Neural cell (in vitro differentiated cells): ENCODE data around the gene NPTXR. TPM values are rescaled to one million over a fixed set of nuclear protein-coding genes. Genes with fewer than 3 reads are reported as not detected.

ENCODE experiments used
- H2AFZ ChIP-seq: fragments of 200-600, 300-800 bp; sonication (generic), shearing (Covaris generic); 2 replicates; pipeline ENCODE4 v1.6.0; 2014; ENCODE audit warnings: low read depth, mild to moderate bottlenecking, antibody characterized with exemption, low read length, moderate library complexity
- H3F3A ChIP-seq: fragments of 200-600 bp; shearing (Covaris generic); 2 replicates; pipeline ENCODE4 v1.6.1; 2016; ENCODE audit warnings: mild to moderate bottlenecking, moderate library complexity, mixed read lengths, antibody characterized with exemption, low read length; ENCODE audit not compliant: insufficient read depth, poor library complexity, severe bottlenecking
- H3K27ac ChIP-seq: fragments of 200-600, 300-800 bp; sonication (generic), shearing (Covaris generic); 2 replicates; pipeline ENCODE4 v1.5.1; 2014; ENCODE audit warnings: mild to moderate bottlenecking, low read length, moderate library complexity
- H3K27me3 ChIP-seq: fragments of 300-800, 200-600 bp; sonication (generic), shearing (Covaris generic); 2 replicates; pipeline ENCODE4 v1.6.0; 2014; ENCODE audit warnings: mild to moderate bottlenecking, low read depth, low read length, moderate library complexity; ENCODE audit not compliant: insufficient read depth
- H3K36me3 ChIP-seq: fragments of 300-800, 200-600 bp; sonication (generic), shearing (Covaris generic); 2 replicates; pipeline ENCODE4 v1.5.1; 2014; ENCODE audit warnings: mild to moderate bottlenecking, antibody characterized with exemption, low read length, moderate library complexity; ENCODE audit not compliant: insufficient read depth
- H3K4me2 ChIP-seq: fragments of 300-800, 200-600 bp; sonication (generic), shearing (Covaris generic); 2 replicates; pipeline ENCODE4 v1.6.0; 2014; ENCODE audit warnings: mild to moderate bottlenecking, low read length
- H3K4me3 ChIP-seq: fragments of 300-800, 200-600 bp; sonication (generic), shearing (Covaris generic); 2 replicates; pipeline ENCODE4 v1.5.1; 2014; ENCODE audit warnings: mild to moderate bottlenecking, low read length, moderate library complexity
- H3K79me2 ChIP-seq: fragments of 200-600 bp; shearing (Covaris generic); replicated peaks from 2 replicates; pipeline ENCODE4 v1.6.0; 2014; ENCODE audit warnings: mild to moderate bottlenecking, low read length, moderate library complexity; ENCODE audit not compliant: insufficient read depth
- H3K9ac ChIP-seq: fragments of 300-800, 200-600 bp; sonication (generic), shearing (Covaris generic); 2 replicates; pipeline ENCODE4 v1.6.1; 2016; ENCODE audit warnings: mild to moderate bottlenecking, low read length, mixed read lengths
- H3K9me2 ChIP-seq: fragments of 200-600 bp; shearing (Covaris generic); 2 replicates; pipeline ENCODE4 v1.6.1; 2016; ENCODE audit warnings: mild to moderate bottlenecking, low read length, mixed read lengths; ENCODE audit not compliant: insufficient read depth
- H3K9me3 ChIP-seq: fragments of 200-600, 300-800 bp; sonication (generic), shearing (Covaris generic); 2 replicates; pipeline ENCODE4 v1.6.1; 2016; ENCODE audit warnings: mild to moderate bottlenecking, mixed run types, low read length, moderate library complexity, mixed read lengths
- H4K20me1 ChIP-seq: fragments of 200-600 bp; shearing (Covaris generic); 2 replicates; pipeline ENCODE4 v1.6.1; 2016; ENCODE audit warnings: mild to moderate bottlenecking, mixed run types; ENCODE audit not compliant: insufficient read depth
- EP300 ChIP-seq: fragments of 450-650 bp; conservative IDR thresholded peaks from 2 replicates; pipeline ENCODE4 v1.6.1; 2014; ENCODE audit warnings: antibody characterized with exemption, mild to moderate bottlenecking, moderate library complexity; ENCODE audit not compliant: poor library complexity, severe bottlenecking
- EZH2 ChIP-seq: fragments of 200-600, 300-800 bp; shearing (Covaris generic), sonication (generic); IDR thresholded peaks from 2 replicates; pipeline ENCODE4 v1.6.1; 2014; ENCODE audit warnings: antibody characterized with exemption, low read length, borderline replicate concordance, mild to moderate bottlenecking; ENCODE audit not compliant: insufficient read depth, poor library complexity, severe bottlenecking
- MXI1 ChIP-seq: fragments of 450-650 bp; conservative IDR thresholded peaks from 2 replicates; pipeline ENCODE4 v1.6.1; 2014; ENCODE audit warnings: antibody characterized with exemption, mild to moderate bottlenecking; ENCODE audit not compliant: poor library complexity, severe bottlenecking
- POLR2AphosphoS5 ChIP-seq: IDR thresholded peaks from 2 replicates; pipeline ENCODE4 v1.6.1; 2012
- RAD21 ChIP-seq: fragments of 450-650 bp; conservative IDR thresholded peaks from 2 replicates; pipeline ENCODE4 v1.6.1; 2014; ENCODE audit warnings: antibody characterized with exemption, mild to moderate bottlenecking, moderate library complexity
- SMC3 ChIP-seq: fragments of 450-650 bp; conservative IDR thresholded peaks from 2 replicates; pipeline ENCODE4 v1.6.1; 2014; ENCODE audit warnings: antibody characterized with exemption, mild to moderate bottlenecking, moderate library complexity; ENCODE audit not compliant: poor library complexity
- TAF1 ChIP-seq: IDR thresholded peaks from 2 replicates; pipeline ENCODE4 v1.6.1; 2012; ENCODE audit warnings: low read depth
- polyA plus RNA-seq: library from polyadenylated mRNA; depleted of rRNA; stranded (reverse); fragments of >200 nt; gene quantifications from 2 replicates; pipeline ENCODE4 v1.2.3, GENCODE V29; 2014
- TF ChIP-seq, protein P1 (sequence below): fragments of 450-650 bp; IDR thresholded peaks from 2 replicates; pipeline ENCODE4 v1.5.1; 2014; ENCODE audit warnings: antibody characterized with exemption, mild to moderate bottlenecking, moderate library complexity; ENCODE audit not compliant: poor library complexity, severe bottlenecking
- TF ChIP-seq, protein P2 (sequence below): IDR thresholded peaks from 2 replicates; pipeline ENCODE4 v1.6.1; 2012; ENCODE audit warnings: borderline replicate concordance

Gene NPTXR
- polyA plus RNA-seq, 1 donor from 2014 or later: 17.0 TPM

DNA sequence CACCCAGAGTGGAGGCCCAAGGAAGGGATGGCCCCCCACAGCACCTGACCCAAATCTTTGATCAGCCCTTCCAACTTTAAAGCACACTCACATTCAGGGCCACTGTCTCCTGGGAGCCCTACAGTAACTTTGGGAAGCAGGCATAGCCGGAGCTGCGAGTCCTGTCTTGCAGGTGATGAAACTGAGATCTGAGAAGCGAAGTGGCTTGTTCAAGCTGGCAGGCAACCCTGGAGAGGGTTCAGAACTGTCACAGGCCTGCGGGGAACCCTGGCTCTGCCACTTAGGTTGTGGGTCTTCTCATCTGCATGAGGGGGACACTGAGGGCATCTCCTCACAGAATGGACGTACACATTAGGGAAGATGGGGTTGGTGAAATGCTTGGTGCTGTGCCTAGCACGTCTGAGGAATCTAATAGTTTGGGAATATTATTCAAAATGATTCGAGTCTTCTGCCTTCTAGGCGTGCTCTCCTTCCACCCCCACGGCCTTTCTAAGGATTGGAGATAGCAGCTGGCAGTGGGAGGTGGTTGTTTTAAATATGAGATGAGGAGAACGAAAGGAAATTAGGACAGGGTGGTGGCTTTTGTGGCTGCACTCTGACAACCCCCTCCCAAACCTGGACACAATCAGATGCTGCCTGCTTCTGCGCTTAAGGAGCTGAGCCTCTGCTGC lies 69.2 kb downstream of the NPTXR start:
- Histone ChIP-seq H3K9me2 (no peaks in the 10 kb centered on the region), H3K9ac (no peak overlapping the region), H3K36me3 (no peaks in the 10 kb centered on the region), H3K27me3 (no peaks in the 10 kb centered on the region), H3K4me3 (no peak overlapping the region), H2AFZ (no peak overlapping the region), H3K79me2 (no peaks in the 10 kb centered on the region), H4K20me1 (no peaks in the 10 kb centered on the region), H3K27ac (no peak overlapping the region), H3F3A (no peaks in the 10 kb centered on the region), H3K4me2 (no peak overlapping the region), H3K9me3 (no peaks in the 10 kb centered on the region)
- TF ChIP-seq TAF1: no peak
- no peak for TF ChIP-seq POLR2AphosphoS5
- TF ChIP-seq EZH2: no peak
- TF ChIP-seq EP300: no peak
- TF ChIP-seq SMC3: no peak
- TF ChIP-seq MXI1: no peak
- TF ChIP-seq, protein P1, sequence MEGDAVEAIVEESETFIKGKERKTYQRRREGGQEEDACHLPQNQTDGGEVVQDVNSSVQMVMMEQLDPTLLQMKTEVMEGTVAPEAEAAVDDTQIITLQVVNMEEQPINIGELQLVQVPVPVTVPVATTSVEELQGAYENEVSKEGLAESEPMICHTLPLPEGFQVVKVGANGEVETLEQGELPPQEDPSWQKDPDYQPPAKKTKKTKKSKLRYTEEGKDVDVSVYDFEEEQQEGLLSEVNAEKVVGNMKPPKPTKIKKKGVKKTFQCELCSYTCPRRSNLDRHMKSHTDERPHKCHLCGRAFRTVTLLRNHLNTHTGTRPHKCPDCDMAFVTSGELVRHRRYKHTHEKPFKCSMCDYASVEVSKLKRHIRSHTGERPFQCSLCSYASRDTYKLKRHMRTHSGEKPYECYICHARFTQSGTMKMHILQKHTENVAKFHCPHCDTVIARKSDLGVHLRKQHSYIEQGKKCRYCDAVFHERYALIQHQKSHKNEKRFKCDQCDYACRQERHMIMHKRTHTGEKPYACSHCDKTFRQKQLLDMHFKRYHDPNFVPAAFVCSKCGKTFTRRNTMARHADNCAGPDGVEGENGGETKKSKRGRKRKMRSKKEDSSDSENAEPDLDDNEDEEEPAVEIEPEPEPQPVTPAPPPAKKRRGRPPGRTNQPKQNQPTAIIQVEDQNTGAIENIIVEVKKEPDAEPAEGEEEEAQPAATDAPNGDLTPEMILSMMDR: no peak
- no peak for TF ChIP-seq RAD21

DNA sequence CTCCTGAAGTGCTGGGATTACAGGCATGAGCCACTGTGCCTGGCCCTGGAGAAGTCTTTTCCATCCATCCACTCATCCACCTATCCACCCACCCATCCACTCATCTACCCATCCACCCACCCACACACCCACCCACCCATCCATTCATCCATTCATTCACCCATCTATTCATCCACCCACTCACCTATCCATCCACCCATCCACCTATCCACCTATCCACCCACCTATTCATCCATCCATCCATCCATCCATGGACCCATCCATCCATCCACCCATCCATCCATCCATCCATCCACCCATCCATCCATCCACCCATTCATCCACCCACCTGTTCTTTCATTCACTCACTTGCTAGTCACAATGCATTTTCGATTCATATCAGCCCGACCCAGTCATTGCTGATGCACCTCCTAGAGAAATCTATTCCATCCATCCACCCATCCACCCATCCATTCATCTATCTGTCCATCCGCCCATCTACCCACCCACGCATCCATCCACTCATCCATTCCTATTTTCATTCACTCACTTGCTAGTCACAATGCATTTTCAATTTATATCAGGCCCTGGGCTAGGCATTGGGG lies 70.4 kb downstream of the NPTXR start:
- no peaks in the 10 kb centered on the region for H3K9me2 ChIP-seq
- no peaks in the 10 kb centered on the region for H4K20me1 ChIP-seq
- H3K36me3 ChIP-seq: no peaks in the 10 kb centered on the region
- no peak overlapping the region for H3K9ac ChIP-seq
- no peaks in the 10 kb centered on the region for H3F3A ChIP-seq
- no peak overlapping the region for H3K27ac ChIP-seq
- no peaks in the 10 kb centered on the region for H3K79me2 ChIP-seq
- no peak for TF ChIP-seq EP300
- TF ChIP-seq RAD21: no peak
- no peak for TF ChIP-seq SMC3
- no peak for TF ChIP-seq EZH2
- TF ChIP-seq MXI1: no peak
- no peak for TF ChIP-seq POLR2AphosphoS5
- TF ChIP-seq, protein P2, sequence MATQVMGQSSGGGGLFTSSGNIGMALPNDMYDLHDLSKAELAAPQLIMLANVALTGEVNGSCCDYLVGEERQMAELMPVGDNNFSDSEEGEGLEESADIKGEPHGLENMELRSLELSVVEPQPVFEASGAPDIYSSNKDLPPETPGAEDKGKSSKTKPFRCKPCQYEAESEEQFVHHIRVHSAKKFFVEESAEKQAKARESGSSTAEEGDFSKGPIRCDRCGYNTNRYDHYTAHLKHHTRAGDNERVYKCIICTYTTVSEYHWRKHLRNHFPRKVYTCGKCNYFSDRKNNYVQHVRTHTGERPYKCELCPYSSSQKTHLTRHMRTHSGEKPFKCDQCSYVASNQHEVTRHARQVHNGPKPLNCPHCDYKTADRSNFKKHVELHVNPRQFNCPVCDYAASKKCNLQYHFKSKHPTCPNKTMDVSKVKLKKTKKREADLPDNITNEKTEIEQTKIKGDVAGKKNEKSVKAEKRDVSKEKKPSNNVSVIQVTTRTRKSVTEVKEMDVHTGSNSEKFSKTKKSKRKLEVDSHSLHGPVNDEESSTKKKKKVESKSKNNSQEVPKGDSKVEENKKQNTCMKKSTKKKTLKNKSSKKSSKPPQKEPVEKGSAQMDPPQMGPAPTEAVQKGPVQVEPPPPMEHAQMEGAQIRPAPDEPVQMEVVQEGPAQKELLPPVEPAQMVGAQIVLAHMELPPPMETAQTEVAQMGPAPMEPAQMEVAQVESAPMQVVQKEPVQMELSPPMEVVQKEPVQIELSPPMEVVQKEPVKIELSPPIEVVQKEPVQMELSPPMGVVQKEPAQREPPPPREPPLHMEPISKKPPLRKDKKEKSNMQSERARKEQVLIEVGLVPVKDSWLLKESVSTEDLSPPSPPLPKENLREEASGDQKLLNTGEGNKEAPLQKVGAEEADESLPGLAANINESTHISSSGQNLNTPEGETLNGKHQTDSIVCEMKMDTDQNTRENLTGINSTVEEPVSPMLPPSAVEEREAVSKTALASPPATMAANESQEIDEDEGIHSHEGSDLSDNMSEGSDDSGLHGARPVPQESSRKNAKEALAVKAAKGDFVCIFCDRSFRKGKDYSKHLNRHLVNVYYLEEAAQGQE: no peak
- TF ChIP-seq, protein P1: no peak
- no peak for TF ChIP-seq TAF1
- H2AFZ ChIP-seq: no peak overlapping the region
- no peaks in the 10 kb centered on the region for H3K27me3 ChIP-seq
- H3K4me2 ChIP-seq: no peak overlapping the region
- no peak overlapping the region for H3K4me3 ChIP-seq
- H3K9me3 ChIP-seq: no peaks in the 10 kb centered on the region
